Activated CD4-positive, alpha-beta T cell treated with anti-CD3 and anti-CD28 coated beads for 24 hours (primary cell): ENCODE data around the gene ITGB2.

Experiments
- DNase-seq, 2 donors: peaks; one replicate each; pipeline ENCODE4 v3.0.0-alpha.2; 2020; ENCODE audit warnings: low read depth in 2 of 2

Gene ITGB2

DNA sequence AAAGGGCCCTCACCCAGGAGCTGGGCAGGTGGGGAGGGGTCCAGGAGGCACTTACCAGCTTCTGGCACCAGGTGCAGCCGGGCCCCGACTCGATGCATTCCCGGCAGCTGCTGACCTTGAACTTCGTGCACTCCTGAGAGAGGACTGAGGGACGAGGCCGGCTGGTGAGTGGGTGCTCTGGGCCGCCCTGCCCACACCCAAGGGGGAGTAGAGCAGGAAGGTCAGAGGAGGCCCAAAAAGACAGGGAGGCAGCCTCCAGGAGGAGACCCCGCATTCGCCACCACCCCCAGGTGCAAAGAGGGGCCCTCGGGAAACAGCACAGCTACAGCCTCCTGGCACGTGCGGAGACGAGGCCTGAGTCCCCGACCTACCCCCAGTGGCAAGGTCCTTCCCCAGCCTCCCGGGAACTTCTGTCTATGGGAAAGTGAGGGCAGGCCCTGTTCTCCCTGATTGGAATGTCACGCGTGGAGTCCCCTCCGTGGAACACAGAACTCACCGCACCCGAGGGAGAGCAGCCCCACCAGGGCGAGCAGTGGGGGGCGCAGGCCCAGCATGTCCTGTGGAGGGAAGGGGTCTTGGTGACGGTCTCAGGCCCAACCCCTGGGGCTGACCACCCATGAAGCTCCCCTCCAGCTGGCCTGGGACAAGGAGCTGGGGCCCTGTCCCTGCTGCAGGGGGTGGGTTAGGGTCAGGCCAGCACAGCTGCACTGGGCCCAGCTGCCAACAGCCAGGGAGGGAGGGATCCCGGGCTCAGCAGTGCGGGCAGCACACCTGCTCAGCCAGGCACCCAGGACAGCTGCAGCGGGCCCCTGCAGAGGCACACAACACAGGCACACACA, 10.3 kb downstream of the ITGB2 start:
- DNase-seq = no peak

DNA sequence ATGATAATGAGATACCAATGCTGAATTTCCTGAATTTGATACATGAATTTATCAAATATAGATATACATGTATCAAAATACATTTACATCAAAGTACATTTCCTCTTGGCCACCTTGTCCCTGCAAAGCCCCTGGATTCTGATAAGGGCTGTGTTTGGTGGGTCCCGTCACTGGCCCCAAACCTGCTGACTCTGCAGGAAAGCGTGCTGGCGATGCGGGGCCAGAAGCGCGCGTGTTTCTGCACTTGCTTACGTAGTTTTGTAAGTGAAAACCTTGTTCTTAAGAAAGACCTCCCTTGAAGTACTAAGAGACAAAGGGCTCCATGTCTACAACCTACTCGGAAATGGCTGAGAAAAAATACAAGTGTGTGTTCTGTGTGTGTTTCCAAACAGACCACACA, 11.0 kb downstream of the ITGB2 start:
- no peak for DNase-seq

GRCh38 chr21:44908908-44909307, 11.8 kb downstream of the ITGB2 start:
- DNase-seq = no peak

DNA sequence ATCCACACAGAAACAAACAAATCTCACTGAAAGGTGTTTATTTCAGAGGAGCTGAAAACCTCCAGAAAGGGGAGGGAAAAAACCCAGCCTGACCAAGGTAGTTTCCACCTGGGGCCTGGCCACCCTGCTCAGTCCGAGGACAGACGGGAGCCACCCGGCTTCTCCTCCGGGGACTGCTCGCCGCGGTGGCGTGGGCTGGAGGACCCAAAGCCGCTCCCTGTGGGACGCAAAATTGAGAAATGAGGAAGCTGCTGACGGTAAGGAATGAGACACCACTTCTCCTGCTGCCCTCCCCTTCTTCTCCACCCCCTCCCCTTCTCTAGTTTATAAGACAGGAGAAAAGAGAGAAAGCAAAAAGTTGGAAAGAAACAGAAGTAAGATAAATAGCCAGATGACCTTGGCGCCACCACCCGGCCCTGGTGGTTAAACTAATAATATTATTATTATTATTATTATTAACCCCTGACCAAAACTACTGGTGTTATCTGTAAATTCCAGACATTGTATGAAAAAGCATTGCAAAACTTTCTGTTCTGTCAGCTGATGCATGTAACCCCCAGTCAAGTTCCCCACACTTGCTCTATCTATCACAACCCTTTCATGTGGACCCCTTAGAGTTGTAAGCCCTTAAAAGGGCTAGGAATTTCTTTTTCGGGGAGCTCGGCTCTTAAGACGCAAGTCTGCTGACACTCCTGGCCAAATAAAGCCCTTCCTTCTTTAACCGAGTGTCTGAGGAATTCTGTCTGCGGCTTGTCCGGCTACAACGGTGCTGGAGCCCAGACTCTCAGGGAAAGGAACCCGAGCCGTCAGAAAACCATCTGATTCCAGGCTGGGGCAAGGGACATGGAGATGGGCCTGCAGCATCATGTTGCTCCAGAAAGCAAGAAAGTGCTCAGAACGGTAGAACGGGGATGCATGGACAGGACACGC, 12.5 kb downstream of the ITGB2 start:
- no peak for DNase-seq

DNA sequence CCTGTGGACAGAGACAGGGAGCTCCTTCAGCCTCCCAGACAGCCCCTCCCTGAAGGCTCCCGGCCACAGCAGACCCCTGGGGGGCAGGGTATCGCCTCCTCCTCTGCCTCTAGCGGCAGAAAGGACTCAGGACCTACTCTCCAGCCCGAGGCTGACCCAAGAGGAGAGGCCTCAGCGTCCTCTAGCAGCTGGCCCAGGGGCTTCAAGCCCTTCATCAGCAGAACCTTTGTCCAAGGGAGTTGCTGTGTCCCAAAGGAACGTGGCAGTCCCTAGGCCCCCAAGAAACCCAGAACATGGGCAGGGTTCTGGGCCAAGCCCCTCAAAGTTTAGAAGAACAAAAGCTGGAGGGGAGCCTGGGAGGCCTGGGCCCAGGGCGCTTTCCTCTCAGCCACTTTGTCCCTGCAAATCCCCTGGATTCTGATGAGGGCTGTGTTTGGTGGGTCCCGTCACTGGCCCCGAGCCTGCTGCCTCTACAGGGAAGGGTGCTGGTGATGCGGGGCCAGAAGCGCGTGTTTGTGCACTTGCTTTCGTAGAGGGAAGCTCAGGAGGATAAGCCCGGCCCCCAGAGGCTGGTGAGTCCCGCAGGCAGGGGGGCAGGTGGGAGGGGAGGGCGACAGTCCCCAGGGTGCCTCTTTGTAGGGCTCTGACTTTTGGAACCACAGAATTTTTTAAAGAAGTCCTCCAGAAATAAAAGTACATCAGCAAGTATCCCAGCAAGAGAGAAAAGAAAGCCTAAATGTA, 13.3 kb downstream of the ITGB2 start:
- DNase-seq = no peak

- no peak for DNase-seq
Measured at GRCh38 chr21:44905728-44906090, 15.0 kb downstream of the ITGB2 start.

- DNase-seq = no peak
Measured at GRCh38 chr21:44905016-44905727, 15.5 kb downstream of the ITGB2 start.

- no peak for DNase-seq
Measured at GRCh38 chr21:44904141-44904923, 16.4 kb downstream of the ITGB2 start.

DNA sequence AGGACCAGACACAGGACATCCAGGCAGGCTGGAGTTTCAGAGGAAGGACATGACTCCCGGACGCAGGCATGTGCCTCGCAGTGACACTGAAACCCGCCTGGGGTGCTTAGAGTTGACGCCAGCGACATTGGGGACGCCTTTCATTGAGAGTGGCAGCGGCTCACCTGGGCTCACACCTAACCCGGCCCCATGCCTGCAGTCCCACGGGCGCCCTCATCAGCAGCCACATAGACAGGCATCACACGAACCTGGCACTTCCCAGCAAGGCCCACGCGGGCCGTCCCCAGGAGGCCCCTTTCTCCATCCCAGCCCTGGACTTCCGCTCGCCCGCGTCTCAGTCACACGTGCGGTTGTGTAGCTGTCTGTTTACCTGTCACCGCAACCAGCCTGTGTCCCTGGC, 17.0 kb downstream of the ITGB2 start:
- DNase-seq = no peak

DNA sequence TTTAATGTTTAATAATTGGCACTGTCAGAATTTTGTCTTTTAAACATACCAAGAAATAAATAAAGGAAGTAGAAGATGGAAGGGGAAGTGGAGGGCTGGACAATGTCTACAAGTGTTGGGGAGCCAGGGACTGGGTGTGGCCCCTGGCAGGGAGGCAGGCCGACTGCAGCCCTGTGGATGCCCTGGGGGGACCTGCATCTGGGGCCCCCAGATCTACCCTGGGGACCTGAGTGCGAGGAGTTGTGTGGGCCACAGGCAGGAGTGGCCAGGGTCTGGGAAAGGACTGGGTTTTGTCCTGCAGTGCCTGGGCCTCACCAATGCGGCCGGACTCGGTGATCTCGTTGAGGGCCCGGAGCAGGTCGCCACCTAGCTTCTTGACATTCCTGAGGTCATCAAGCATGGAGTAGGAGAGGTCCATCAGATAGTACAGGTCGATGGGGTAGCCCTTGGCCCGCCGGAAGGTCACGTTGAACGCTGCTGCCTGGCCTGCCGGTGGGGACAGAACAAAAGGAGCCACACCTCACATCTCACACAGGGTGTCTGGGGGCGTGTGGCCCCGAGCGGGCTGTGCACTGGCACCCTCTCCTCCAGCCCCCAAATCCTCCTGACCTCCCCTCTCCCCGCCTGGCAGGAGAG, 17.5 kb downstream of the ITGB2 start:
- DNase-seq = no peak

DNA sequence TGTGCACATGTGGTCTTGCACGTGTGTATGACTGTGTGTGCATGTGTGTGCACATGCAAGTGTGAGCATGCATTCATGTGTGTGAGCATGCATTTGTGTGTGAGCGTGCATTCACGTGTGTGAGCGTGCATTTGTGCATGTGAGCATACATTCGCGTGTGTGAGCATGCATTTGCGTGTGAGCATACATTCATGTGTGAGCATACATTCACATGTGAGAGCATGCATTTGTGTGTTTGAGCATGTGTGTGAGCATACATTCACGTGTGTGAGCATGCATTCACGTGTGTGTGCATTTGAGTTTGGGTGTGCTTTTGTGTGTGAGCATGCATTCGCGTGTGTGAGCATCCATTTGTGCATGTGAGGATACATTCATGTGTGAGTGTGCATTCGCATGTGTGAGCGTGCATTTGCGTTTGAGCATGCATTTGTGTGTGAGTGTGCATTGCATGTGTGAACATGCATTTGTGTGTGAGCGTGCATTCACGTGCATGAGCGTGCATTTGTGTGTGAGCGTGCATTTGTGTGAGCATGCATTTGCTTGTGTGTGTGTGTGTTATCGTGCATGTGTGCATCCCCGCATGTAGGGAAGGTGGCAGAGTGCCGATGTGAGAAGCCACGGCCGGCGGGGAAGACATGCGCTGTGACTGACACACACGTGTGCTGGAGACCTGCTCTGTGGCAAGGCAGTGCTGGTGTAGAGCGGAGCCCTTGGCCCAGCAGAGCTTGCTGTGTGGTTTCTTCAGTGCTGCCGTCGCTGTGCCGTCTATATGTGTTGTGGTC, 18.2 kb downstream of the ITGB2 start:
- DNase-seq = no peak

- DNase-seq = no peak
Measured at GRCh38 chr21:44901391-44902074, 19.2 kb downstream of the ITGB2 start.

DNA sequence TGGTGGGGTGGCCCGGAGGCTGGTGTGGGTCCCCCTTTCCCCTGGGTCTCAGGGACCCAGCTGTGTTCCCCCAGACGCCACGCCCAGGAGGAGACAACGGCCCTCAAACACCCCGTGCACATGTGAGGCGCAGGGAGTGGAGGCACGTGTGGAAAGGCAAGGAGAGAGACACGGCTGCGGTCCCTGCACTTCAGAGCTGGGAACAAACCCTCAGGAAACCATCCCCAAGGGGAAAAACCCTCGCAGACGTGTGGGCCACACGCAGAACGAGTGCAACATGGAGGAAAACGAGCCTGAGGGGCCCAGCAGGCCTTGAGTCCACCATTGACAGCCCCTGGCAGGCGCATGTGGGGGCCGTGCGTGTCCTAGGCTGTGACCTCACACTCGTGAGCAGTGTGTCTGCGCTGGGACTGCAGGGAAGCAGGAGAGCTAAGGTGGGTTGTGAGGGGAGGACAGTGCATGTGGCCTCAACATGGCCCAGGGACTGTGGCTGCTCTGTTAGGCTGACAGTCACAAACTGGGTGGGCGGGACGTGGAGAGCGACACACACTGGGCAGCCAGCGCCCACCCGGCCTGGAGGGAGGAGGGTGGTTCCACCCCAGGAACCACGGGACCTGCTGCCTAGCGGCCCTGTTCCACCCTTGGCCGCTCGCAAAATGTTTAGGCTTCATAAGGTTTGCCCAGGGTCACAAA, 20.0 kb downstream of the ITGB2 start:
- no peak for DNase-seq

GRCh38 chr21:44899768-44900558, 20.7 kb downstream of the ITGB2 start:
- no peak for DNase-seq

DNA sequence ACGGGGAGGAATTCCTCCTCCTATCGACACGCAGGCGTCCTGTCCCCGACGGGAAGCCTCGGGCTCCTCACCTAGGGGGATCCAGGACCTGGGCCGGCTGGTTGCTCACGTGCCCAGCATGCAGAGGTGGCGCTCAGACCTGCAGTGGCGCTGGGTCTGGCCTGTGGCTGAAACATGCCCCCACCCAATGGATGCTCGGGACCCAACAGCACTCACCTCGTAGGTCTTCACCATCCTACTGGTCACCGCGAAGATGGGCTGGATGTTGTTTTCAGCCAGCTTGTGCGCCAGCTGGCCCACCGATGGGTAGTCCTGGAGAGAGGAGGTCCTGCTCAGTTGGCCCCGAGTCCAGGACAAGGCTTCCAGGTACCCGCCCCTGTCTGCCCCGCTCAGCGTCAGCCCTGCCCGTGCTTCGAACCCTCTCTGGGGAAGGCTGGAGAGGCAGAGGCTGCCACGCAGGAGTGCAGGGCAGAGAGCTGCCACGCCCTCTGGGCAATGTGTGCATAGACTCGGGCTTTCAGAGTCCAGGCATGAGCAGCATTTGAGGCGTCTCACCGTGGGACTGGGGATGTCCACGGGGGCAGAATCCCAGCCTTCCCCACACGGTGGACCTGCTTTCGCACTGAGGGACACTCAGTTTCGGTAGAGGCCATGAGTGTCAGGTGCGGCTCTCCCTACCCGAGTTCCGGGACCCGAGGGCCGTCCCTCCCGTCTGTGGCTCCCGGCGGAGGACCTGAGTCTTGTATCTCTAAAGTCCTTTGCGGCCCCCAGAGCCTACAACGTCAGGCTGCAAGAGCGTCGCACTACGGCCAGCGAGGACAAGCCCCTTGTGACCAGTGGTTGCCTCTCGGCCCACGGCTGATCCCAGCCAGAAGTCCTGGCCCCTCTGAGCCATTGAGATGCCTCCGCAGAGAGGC, 21.6 kb downstream of the ITGB2 start:
- no peak for DNase-seq

DNA sequence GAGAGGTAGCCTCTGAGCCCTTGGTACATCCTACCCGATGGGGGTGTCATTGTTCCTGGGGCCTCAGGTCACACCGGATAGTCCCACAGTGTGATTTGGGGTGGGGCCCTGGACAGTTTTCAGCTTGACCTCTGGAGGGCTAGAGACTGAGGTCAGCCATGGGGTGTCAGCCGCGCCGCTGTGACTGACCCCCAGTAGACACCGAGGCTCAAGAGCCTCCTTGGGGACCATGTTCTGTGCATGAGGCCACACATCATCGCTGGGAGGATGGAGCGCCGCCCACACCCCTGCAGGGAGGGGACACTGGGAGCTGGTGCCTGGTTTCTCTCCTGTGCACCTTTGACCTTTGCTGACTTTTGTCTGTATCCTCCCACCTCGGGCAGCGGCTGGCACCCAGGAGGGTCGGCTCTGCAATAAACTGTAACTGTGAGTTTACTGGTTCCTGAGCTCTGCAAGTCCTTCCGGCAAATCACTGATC, 22.6 kb downstream of the ITGB2 start:
- DNase-seq = no peak
